Retinal pigment epithelial cell (primary cell): ENCODE data around the gene RPS29.
A peak's percentile ranks its signal among the peaks of the same experiment; 100 is the strongest.
"Not testable (repeated sequence)": the region's sequence is repeated elsewhere in the genome, so short reads cannot be mapped to it uniquely, and the experiment has no call there.

Experiments
- DNase-seq: peaks from one replicate; pipeline ENCODE4 v3.0.0-alpha.2; 2010; ENCODE audit warnings: low read depth
- H3K4me3 ChIP-seq: 2 replicates; pipeline ENCODE4 v1.5.1; 2011; ENCODE audit warnings: mild to moderate bottlenecking, low read length, control low read depth, moderate library complexity
- TF ChIP-seq, protein P1 (sequence below): conservative IDR thresholded peaks from 2 replicates; pipeline ENCODE4 v1.5.1; 2011; ENCODE audit warnings: low read depth, low read length, control low read depth, inconsistent platforms

The RPS29 gene

DNA sequence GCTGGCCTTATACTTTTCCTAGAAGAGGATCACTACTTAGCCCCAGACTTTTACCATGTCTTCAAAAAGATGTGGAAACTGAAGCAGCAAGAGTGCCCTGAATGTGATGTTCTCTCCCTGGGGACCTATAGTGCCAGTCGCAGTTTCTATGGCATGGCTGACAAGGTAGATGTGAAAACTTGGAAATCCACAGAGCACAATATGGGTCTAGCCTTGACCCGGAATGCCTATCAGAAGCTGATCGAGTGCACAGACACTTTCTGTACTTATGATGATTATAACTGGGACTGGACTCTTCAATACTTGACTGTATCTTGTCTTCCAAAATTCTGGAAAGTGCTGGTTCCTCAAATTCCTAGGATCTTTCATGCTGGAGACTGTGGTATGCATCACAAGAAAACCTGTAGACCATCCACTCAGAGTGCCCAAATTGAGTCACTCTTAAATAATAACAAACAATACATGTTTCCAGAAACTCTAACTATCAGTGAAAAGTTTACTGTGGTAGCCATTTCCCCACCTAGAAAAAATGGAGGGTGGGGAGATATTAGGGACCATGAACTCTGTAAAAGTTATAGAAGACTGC, 35.9 kb upstream of the RPS29 start:
- H3K4me3 ChIP-seq: peak overlapping the region; percentile 98
- TF ChIP-seq, protein P1, sequence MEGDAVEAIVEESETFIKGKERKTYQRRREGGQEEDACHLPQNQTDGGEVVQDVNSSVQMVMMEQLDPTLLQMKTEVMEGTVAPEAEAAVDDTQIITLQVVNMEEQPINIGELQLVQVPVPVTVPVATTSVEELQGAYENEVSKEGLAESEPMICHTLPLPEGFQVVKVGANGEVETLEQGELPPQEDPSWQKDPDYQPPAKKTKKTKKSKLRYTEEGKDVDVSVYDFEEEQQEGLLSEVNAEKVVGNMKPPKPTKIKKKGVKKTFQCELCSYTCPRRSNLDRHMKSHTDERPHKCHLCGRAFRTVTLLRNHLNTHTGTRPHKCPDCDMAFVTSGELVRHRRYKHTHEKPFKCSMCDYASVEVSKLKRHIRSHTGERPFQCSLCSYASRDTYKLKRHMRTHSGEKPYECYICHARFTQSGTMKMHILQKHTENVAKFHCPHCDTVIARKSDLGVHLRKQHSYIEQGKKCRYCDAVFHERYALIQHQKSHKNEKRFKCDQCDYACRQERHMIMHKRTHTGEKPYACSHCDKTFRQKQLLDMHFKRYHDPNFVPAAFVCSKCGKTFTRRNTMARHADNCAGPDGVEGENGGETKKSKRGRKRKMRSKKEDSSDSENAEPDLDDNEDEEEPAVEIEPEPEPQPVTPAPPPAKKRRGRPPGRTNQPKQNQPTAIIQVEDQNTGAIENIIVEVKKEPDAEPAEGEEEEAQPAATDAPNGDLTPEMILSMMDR: no peak
- DNase-seq: no peak

DNA sequence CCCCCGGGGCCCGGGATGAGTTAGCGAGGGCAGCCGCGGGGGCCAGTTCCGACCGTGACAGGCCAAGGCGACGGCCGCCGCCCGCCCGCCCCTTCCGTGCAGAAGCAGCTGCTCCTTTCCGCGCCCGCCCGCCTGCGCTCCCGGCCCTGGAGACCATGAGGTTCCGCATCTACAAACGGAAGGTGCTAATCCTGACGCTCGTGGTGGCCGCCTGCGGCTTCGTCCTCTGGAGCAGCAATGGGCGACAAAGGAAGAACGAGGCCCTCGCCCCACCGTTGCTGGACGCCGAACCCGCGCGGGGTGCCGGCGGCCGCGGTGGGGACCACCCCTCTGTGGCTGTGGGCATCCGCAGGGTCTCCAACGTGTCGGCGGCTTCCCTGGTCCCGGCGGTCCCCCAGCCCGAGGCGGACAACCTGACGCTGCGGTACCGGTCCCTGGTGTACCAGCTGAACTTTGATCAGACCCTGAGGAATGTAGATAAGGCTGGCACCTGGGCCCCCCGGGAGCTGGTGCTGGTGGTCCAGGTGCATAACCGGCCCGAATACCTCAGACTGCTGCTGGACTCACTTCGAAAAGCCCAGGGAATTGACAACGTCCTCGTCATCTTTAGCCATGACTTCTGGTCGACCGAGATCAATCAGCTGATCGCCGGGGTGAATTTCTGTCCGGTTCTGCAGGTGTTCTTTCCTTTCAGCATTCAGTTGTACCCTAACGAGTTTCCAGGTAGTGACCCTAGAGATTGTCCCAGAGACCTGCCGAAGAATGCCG, 35.1 kb upstream of the RPS29 start:
- DNase-seq: no peak
- peak overlapping the region; percentile 98 for H3K4me3 ChIP-seq
- TF ChIP-seq, protein P1: no peak

DNA sequence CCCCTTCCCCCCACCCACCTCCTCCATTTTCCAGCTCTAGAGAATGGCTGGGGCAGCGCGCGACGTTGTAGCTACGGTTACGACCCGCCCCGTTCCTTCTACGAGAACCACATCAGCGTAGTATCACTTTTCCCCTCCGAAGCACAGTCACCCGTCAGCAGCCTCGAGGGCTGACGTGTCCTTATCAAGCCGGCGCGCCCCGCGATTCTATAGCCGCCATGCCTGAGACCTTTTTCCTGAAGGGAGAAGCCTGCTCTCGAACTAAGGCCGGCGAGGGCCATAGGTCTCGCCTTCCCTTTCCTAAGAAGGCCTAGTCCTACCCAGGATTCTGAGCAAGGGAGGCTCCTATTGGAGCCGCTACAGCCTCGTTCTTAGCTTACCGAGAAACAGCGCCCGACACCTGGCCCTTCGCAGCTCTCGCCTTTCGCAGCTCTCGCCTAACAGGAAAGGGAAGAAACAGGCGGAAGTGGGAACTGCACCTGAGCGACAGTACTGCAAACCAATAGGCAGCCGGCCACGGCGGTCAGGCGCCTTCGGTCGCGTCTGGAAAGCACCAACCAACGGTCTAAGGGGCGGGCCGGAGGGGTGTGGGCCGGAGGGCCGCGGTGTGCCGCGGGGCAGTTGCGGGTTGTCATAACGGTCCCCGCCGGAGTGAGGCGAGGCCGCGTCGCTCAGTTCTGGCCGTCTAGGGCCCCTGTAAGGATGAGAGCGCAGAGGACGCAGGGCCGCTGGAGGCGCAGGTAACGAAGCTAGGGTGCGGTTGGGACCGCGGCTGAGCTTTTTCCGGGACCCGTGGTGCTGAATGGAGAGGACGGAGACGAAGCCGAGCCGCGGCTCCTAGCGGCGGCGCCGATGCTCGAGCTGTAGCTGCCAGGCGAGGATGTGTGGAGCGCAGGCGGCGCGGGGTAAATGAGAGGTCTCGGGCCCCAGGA, 34.3 kb upstream of the RPS29 start, which contains the start of the genes MGAT2 and RPL36AL:
Gene MGAT2, plus strand, starts transcription at position 618 of the 932 bp plus-strand sequence. CDS start 470 bp downstream, outside the sequence.
Gene RPL36AL, minus strand, starts transcription at position 445 of the 932 bp plus-strand sequence. CDS start 1,522 bp downstream, outside the sequence.
- TF ChIP-seq, protein P1: peak; percentile 32
- peak within 1 kb of the TSS; percentile 98 for H3K4me3 ChIP-seq
- peak; percentile 97 for DNase-seq

DNA sequence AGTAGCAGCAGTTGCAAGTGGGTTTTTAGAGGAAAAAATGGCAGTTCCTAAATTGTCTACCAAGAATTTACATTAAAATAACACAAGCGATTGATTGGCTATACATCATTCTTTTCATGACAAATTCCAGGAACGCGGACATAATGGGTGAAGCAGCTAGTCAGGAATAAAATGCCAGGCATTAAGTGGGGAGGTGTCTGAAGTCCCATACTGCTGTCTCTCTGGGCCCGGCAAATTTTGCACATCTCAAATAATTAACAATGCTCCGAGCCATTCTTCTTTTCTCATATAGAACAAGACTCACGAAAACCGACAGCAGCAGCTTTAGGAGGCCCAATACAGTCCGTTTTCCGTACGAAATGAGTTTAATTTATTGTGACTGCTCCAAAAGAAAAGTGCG, 33.5 kb upstream of the RPS29 start:
- DNase-seq: no peak
- H3K4me3 ChIP-seq: peak overlapping the region; percentile 98
- TF ChIP-seq, protein P1: no peak

DNA sequence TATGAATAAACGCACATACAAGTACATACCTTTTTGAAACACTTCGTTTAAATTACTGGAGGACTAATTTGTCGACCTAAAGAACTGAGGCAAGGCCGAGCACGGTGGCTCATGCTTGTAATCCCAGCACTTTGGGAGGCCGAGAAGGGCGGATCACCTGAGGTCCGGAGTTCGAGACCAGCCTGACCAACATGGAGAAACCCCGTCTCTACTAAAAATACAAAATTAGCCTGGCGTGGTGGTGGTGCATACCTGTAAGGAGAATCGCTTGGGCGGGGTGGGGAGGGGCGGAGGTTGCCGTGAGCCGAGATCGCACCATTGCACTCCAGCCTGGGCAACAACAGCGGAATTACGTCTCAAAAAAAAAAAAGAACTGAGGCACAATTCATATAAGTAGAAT, 33.1 kb upstream of the RPS29 start:
- H3K4me3 ChIP-seq: peak overlapping the region; percentile 98
- not testable (repeated sequence) for DNase-seq

DNA sequence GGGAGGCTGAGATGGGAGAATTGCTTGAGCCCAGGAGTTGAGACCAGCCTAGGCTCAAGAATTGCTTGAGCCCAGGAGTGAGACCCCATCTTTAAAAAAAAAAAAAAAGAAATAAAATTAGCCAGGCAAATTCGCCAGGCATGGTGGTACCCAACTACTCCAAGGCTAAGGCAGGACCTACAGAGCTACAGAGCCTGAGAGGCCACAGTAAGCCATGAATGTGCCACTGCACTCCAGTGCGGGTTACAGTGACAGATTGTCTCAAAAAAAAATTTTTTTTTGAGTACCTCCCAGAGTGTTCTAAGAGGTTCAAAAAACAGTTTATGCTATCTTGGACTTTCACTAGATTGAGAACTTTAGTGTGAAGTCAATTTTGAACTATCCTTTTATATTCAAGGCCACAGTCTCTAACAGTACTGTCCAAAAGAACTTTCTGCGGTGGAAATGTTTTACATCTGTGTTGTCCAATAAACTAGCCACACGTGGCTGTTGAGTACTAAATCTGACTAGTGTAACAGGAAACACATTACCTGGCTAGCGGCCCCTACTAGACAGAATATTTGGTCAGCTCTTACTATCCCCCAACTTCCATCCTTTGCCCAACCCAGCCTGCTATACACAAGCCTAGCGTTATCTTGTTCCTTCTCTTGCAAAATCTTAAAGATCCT, 31.8 kb upstream of the RPS29 start:
- TF ChIP-seq, protein P1: no peak
- no peak for DNase-seq
- H3K4me3 ChIP-seq: no peak overlapping the region

DNA sequence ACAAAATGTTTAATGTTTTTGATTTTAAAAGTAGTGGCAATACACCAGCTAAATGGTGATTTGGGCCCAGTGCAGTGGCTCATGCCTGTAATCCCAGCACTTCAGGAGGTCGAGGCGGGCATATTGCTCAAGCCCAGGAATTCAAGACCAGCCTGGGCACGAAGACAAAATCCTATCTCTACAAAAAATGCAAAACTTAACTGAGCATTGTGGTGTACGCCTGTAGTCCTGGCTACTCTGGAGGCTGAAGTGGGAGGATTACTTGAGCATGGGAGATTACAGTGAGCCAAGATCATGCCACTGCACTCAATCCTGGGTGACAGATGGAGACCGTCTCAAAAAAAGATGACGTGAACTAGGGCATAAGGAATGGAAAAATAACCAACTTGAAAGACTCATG, 29.6 kb upstream of the RPS29 start:
- no peak overlapping the region for H3K4me3 ChIP-seq
- no peak for DNase-seq
- TF ChIP-seq, protein P1: no peak
